Stimulated activated CD8-positive, alpha-beta memory T cell treated with anti-CD3 and anti-CD28 coated beads, Interleukin-15, amount 100 ng/mL, for 48 hours (primary cell): ENCODE measurements around the gene NSMCE1.
"Not testable (repeated sequence)": the region's sequence is repeated elsewhere in the genome, so short reads cannot be mapped to it uniquely, and the experiment has no call there.

Source experiments
- DNase-seq, 2 donors: peaks; one replicate each; pipeline ENCODE4 v3.0.0-alpha.2; 2020; ENCODE audit warnings: low read depth in 2 of 2

Gene NSMCE1

GRCh38 chr16:27303256-27304100 lies 34.9 kb upstream of the NSMCE1 start:
- no peak for DNase-seq

GRCh38 chr16:27302126-27302525 lies 33.6 kb upstream of the NSMCE1 start:
- DNase-seq = no peak

- DNase-seq = no peak
These were observed 32.8 kb upstream of the NSMCE1 start for GRCh38 chr16:27301236-27301861.

- DNase-seq = no peak
These were observed 29.6 kb upstream of the NSMCE1 start for GRCh38 chr16:27298132-27298531.

- DNase-seq = no peak
These were observed 24.8 kb upstream of the NSMCE1 start for GRCh38 chr16:27293343-27293742.

- DNase-seq = no peak
These were observed 23.2 kb upstream of the NSMCE1 start for GRCh38 chr16:27291722-27292240.

GRCh38 chr16:27291106-27291505 lies 22.5 kb upstream of the NSMCE1 start:
- DNase-seq = no peak

- DNase-seq = no peak
These were observed 22.0 kb upstream of the NSMCE1 start for GRCh38 chr16:27290562-27290961.

- no peak for DNase-seq
These were observed 21.1 kb upstream of the NSMCE1 start for GRCh38 chr16:27289669-27290068.

- not testable (repeated sequence) for DNase-seq
These were observed 19.7 kb upstream of the NSMCE1 start for GRCh38 chr16:27288313-27288712.

- DNase-seq = no peak
These were observed 19.3 kb upstream of the NSMCE1 start for GRCh38 chr16:27287887-27288286.

- DNase-seq = no peak
These were observed 18.7 kb upstream of the NSMCE1 start for GRCh38 chr16:27287051-27287811.

GRCh38 chr16:27286451-27286850 lies 17.9 kb upstream of the NSMCE1 start:
- DNase-seq = no peak

GRCh38 chr16:27285676-27286196 lies 17.2 kb upstream of the NSMCE1 start:
- DNase-seq = no peak

GRCh38 chr16:27284865-27285675 lies 16.5 kb upstream of the NSMCE1 start:
- DNase-seq = no peak

- DNase-seq = no peak
These were observed 12.7 kb upstream of the NSMCE1 start for GRCh38 chr16:27281243-27281642.

GRCh38 chr16:27275394-27275793 lies 6.8 kb upstream of the NSMCE1 start:
- no peak for DNase-seq

- not testable (repeated sequence) for DNase-seq
These were observed 5.9 kb upstream of the NSMCE1 start for GRCh38 chr16:27274424-27274874.

- peak in 1 of 2 donors; percentile 60 for DNase-seq
These were observed 5.3 kb upstream of the NSMCE1 start for GRCh38 chr16:27273670-27274423.

- DNase-seq = no peak
These were observed 4.7 kb upstream of the NSMCE1 start for GRCh38 chr16:27273330-27273669.
